ENCODE results near the gene MKKS.
"Not testable (repeated sequence)": the region's sequence is repeated elsewhere in the genome, so short reads cannot be mapped to it uniquely, and the experiment has no call there.

The MKKS gene

GRCh38 chr20:10448270-10449156, 14.5 kb upstream of the MKKS start:
- DNase-seq (ENCODE audit: low read depth), result no peak

DNA sequence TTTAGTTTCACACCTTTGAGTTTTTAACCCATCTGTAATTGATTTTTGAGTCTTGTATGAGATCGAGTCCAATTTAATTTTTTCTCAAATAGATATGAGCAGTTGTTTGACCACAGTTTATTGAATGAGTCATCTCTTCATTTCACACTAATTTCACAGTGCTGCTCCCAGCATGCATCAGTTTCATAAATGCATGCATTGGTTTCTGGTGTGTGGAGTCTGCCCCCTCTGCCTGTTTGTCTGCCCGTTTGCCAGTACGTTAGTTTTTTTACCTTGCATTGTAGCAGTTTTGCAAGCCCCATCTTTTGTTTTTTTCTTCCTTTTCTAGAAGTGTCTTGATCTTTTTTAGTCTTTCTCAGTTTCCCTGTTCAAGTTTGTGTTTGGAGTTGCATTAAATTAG, 13.0 kb upstream of the MKKS start:
- DNase-seq (ENCODE audit: low read depth), result no peak

GRCh38 chr20:10445758-10446157, 11.7 kb upstream of the MKKS start:
- DNase-seq (ENCODE audit: low read depth), result no peak

DNA sequence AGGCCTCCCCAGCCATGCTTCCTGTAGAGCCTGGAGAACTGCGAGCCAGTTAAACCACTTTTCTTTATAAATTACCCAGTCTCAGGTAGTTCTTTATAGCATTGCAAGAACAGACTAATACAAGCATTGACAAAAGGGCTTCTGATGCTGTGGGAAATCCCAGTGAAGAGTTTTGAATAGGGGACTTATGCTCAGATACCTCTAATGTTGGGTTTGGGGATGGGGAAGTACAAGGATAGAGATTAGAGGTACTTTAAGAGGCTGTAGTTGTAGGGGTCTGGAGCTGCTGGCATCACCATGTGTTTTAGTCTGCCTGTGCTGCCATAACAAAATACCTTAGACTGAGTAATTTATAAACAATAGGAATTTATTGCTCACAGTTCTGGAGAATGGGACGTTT, 9.9 kb upstream of the MKKS start:
- DNase-seq (ENCODE audit: low read depth), result no peak

GRCh38 chr20:10438217-10438616, 4.2 kb upstream of the MKKS start:
- DNase-seq (ENCODE audit: low read depth), result no peak

DNA sequence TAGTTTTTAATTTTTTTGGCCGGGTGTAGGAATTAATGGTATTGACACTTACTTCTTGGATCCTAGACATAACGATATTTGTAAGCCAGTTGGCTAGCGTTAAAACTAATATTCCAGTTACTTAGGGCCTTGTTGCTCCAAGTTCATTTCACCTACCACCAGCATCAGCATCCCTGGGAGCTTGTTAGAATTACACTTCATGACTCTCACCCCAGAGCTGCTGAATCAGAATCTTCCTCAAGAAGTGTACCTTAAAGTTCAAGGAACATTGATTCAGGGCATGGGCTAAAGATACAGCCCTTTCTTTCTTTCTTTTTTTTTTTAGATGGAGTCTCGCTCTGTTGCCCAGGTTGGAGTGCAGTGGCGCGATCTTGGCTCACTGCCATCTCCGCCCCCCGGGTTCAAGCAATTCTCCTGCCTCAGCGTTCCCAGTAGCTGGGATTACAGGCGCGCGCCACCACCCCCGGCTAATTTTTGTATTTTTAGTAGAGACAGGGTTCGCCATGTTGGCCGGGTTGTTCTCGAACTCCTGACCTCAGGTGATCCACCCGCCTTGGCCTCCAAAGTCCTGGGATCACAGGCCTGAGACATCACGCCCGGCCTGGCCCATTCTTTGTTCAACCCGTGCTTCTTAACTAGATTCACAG, 2.2 kb upstream of the MKKS start:
- no peak for DNase-seq (ENCODE audit: low read depth)

DNA sequence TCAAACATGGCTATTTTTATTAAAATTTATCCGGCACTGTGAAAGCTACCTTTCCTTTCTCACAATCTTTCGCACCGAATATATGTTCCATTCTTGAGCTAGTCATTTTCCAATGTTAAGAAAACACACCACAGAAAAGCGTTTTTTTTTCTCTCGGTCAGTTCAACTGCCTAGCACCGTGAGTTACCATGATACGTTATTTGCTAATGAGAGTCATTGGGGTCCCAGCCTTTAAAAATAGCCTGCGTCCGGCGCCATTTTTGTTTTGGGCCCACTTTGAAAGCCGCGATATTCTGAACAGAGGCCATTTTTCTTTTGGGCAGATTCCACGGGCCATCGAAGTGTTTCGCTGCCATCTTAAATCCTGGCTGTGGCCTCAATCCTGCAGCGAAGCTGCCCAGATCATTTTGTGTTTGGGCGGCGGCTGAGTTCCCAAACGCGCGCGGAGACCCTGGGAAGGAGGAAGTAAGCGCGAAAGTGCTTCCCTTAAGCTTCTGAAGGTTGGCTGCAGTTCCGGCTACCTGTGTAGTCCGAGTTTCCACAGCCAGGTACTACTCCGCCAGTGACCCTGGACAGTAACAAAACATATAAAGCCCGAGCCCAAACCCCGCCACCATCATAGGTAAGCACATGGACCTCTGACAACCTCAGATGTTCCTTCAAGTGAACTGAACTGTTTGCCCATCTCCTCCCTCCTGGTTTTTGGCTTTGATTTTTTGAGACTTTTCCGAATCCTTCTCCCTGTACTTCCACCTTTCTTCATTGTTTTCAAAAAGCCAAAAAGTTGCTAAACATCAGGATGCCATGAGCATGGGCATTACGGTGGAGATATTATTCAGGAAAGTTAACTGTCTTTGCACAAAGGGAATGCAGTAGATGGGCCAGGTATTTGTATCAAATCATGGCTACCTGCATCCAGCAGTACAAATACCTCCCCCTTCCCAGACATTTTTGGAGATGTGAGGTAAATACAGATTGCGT, 1.1 kb upstream of the MKKS start, which contains the start of gene SLX4IP:
SLX4IP (plus strand) TSS at position 474 of the 981 bp plus-strand sequence. CDS start 22,900 bp downstream, outside the sequence.
- no peak for DNase-seq (ENCODE audit: low read depth)

DNA sequence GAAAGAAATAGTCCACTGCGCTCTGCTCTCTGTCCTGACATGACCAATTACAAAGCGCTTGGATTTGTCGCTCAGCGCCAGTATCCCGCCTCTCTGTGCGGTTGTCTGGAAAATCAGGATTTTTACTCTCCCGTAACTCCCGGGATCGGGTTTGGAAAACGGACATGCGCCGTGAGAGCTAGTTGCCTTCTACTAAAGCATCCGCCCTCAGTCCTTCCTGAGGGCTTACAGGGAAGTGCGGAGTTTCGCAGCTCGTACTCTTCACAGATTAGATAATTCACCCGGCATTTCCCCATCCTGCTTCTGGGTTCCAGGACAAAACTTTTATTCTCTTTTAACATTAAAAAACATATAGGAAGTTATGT, 427 bp upstream of the MKKS start:
- peak; percentile 97 for DNase-seq (ENCODE audit: low read depth)

DNA sequence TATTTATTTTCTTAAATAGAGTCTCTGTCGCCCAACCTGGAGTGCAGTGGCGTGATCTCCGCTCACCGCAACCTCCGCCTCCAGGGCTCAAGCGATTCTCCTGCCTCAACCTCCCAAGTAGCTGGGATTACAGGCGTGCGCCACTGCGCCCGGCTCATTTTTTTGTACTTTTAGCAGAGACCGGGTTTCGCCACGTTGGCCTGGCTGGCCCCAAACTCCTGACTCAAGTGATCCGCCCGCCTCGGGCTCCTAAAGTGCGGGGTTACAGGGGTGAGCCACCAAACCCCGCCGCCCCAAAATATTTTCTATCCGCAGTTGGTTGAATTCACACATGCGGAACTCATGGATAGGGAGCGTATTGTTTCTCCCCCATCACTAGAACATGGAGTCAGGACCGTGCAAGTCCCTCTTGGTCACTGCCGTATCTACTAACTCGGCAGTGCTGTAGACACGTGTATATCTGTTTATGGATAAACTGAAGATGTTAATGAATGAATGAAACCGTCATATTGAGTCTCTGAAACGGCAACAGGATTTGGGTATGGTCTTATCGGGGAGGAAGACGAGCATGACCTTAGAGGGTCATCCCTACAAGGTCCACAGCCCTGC, 904 bp downstream of the MKKS start:
- DNase-seq (ENCODE audit: low read depth), result no peak

DNA sequence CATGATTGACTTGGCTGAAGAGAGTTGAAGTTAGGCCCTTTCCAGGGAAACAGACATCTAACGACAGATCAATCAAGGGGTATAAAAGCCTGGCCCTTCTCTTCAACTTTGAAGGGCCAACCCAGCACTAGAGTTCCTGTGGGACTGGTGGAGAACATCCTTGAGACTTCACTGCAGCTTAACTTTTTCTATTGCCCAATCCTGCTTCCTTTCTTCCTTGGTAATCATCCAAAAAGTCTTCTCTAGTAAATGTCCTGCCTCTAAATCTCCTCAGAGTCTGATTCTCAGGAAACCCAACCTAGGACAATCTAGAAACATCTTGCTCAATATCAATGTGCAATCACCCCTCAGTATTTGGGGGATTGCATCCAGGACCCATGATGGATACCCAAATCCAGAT, 1.9 kb downstream of the MKKS start:
- no peak for DNase-seq (ENCODE audit: low read depth)

GRCh38 chr20:10430704-10431103, 3.3 kb downstream of the MKKS start:
- DNase-seq (ENCODE audit: low read depth), result no peak

DNA sequence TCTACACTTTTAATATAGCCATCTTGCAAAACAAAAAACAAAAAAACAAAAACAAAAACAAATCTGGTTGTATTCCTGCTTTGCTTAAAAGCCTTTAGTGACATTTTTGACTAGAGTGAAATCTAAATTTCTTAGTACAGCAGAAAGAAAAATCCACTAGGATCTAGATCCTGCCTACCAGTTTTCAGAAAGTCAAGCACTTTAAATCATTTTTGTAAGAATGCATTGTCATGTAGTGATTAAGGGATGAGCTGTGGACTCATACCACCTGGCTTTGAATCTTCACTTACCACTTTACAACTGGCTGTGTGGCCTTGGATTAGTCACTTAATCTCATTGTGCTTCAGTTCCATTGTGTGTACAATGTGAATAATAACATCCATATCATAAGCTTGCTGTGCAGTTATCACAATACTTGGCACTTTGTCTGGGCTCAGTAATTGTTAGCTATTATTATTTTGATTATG, 4.0 kb downstream of the MKKS start:
- DNase-seq (ENCODE audit: low read depth), result no peak

GRCh38 chr20:10429443-10429981, 4.5 kb downstream of the MKKS start:
- DNase-seq (ENCODE audit: low read depth), result no peak

DNA sequence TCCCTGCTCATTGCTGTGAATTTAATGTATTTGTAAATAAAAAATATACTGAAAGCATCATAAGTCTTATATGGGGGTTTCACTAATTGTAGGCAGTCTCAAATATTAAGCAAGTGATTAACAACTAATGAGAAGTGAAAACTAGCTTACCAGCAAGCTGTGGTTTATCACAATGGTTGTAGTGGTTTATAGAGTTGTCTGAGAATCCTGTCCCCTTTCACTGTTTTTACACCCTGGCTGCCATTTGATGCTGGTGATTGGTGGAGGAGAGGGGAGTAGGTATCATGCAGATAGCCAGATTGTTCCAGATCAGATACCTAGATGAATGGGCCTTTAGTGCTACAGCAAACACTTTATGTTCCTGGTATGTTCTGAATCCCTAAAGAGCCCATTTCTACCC, 6.0 kb downstream of the MKKS start:
- DNase-seq (ENCODE audit: low read depth), result no peak

DNA sequence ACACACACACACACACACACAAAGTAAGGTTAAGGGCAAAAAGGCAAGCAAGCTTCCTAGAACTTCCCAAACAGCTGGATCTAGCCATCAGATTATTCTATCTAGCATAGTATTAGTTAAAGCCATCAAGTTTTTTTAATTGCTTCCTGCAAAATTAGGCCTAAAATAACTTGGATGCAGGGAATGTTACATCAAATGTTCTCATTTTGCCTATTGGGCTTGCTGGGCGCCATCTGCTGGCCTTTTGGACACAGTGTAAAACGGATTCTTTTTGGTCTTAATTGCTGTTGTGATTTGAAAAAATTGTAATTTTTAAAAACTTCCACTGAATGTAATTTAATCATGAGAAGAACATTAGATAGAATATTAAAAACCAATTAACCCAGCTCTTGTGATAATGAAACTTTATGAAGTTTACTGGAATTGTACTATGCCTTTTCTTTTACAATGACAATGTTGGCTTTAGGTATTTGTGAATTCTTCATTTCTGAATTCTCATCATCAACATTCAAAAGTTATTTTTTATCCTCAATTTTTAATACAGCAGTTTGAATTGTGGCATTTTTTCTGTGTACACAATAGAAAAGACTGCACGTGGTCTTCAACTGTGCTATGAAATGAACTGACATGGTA, 6.8 kb downstream of the MKKS start:
- DNase-seq (ENCODE audit: low read depth), result no peak

- no peak for DNase-seq (ENCODE audit: low read depth)
Observed at GRCh38 chr20:10423735-10424134, 10.3 kb downstream of the MKKS start.

DNA sequence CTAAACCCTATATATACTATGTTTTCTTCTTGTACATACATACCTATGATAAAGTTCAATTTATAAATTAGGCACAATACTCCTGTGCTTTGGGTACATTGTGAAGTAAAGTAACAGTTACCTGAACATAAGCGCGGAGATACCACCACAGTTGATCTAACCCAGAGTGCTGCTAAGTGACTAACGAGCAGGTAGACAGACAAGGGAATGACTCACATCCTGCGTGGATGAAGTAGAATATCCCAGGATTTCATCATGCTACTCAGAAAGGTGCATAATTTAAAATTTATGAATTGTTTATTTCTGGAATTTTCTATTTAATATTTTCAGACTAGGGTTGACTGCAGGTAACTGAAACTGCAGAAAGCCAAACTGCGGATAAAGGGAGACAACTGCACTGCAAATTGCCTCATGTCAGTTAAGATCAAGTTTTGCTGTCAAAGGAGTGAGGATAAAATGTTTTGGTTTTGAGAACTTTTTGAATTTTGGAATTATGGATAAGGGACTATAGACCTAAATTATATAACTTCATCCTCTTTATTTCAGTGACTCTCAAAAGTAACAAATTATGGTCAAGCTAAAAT, 14.4 kb downstream of the MKKS start:
- no peak for DNase-seq (ENCODE audit: low read depth)

DNA sequence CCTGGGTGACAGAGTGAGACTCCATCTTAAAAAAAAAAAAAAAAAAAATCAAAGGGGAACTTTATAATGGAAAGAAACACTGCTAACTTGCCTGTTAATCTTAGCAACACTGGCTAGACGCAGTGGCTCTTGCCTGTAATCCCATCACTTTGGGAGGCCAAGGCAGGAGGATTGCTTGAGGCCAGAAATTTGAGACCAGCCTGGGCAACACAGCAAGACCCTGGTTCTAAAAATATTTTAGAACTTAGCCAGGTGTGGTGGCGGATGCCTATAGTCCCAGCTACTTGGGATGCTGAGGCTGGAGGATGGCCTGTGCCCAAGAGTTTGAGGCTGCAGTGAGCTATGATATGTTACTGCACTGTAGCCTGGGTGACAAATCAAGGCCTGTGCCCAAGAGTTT, 16.8 kb downstream of the MKKS start:
- DNase-seq (ENCODE audit: low read depth), result not testable (repeated sequence)

DNA sequence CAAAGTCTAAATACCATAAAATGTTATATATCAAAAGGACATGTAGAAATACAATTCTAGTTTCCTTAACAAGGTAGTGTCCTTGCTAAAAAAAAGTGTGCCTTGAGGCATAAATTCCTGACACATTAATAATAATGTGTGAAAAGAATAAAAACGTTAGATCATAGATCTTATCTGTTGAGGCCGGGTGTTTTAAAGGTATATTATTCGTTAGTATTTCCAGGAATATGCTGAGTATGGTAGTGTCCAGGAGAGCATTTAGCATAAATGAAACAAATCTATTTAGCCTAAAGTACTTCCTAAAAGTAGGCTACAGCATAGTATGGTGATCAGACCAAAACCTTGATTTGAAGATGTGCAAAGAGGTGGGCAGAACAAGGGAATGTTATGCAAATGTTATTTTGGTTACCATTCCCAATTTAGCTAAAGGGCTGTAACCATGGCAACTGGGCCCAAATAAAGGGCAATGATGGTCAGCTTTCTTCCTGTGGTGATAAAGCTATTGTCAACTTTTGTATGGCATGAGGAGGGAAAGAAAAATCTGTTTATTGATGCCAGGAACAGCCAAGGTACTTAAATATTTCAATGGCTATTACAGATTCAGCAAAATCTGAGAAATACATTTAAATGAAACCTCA, 18.9 kb downstream of the MKKS start:
- DNase-seq (ENCODE audit: low read depth), result no peak

Data from non-pigmented ciliary epithelial cell (primary cell).